A549 treated with AZD9567 at 1 μM for 4 hours (cell line): Measurements from ENCODE around the gene SLC39A2. TPM values are rescaled to one million over a fixed set of nuclear protein-coding genes. Genes with fewer than 3 reads are reported as not detected.

Experiments used
- total RNA-seq: library from RNA; stranded (reverse); fragments of 200-300 nt; extraction: Qiagen RNA extraction; gene quantifications from 5 replicates; pipeline ENCODE4 v1.2.3, GENCODE V29; 2022; ENCODE audit not compliant: insufficient read depth

Gene SLC39A2, protein sequence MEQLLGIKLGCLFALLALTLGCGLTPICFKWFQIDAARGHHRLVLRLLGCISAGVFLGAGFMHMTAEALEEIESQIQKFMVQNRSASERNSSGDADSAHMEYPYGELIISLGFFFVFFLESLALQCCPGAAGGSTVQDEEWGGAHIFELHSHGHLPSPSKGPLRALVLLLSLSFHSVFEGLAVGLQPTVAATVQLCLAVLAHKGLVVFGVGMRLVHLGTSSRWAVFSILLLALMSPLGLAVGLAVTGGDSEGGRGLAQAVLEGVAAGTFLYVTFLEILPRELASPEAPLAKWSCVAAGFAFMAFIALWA
- 0.06 to 0.08 TPM in 2 of 5 replicates, not detected in the others for total RNA-seq

GRCh38 chr14:20998674-20999366, at the start of gene SLC39A2:
Gene SLC39A2, plus strand, starts transcription at chr14:20999293. Its CDS starts 154 bp downstream, at chr14:20999447.

GRCh38 chr14:20954736-20955537, 44.2 kb upstream of the SLC39A2 start, which contains the start of gene RNASE2:
Gene RNASE2, plus strand, starts transcription at chr14:20955487. Its CDS starts 285 bp downstream, at chr14:20955772.

GRCh38 chr14:20989787-20990600, 9.1 kb upstream of the SLC39A2 start, which contains the start of gene METTL17:
Gene METTL17, plus strand, starts transcription at chr14:20989980. Its CDS starts 23 bp downstream, at chr14:20990003.

DNA sequence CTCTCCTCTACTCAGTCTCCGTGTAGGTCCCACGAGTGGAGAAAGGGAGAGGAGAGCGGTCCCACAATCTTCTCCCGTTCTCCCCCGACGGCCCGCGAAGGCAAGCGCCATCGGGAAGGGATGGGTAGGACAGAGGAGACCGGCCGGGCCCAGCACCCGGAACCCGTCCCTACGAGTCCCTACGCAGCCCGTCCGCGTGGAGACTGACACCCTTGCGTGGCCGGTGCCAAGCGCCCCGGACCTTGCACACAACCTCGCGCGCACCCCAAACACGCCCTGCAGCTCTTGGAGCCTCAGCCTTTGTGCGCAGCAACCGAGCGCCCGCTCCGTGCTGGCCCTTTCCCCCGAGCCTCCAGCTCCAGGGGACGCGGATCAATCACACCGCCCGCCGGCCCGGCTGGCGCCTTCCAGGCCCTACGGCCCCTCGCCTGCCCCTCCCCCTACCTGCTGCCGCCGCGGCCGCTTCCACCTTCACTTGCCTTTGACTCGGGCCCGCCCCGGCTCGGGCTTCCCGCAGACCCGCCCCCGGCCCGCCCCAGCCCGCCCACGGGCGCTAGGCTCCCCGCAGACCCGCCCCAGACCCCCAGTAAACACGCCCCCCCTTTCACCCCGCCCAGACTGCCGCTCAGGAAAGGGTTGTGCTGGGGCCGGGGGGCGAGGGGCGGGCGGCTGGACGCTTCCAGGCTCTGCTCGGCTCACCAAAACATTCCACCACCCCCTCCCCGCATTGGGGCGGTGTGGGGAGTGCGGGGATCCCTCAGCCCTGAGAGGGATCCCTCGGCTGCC, 25.7 kb downstream of the SLC39A2 start, which contains the start of gene NDRG2:
Gene NDRG2, minus strand, starts transcription at position 477 of the 786 bp plus-strand sequence. CDS start 1,746 bp downstream, outside the sequence.

DNA sequence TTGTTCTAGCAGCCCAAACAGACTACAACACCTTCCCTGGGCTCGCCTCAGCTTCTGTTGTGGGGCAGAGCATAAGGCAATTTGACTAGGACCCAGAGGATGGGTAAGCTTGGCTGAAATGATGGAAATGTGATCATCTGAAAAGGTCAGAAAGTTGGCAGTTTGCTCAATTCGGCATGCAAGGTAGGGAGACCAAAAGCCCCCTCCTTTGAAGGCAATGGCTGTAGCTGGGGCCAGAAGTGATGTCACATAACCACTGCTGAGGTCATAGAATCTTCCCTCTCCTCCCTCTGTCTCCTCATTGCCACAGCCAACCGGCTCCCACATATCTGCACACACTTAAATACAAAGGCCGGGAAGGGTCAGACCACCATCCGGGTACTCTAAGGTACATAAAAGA, 30.8 kb downstream of the SLC39A2 start, which contains the start of gene TPPP2:
Gene TPPP2, plus strand, starts transcription at position 301 of the 400 bp plus-strand sequence. CDS start 365 bp downstream, outside the sequence.

GRCh38 chr14:21034707-21035106, 35.6 kb downstream of the SLC39A2 start, which contains the start of gene RNASE13:
Gene RNASE13, minus strand, starts transcription at chr14:21034807. Its CDS starts 519 bp downstream, at chr14:21034288.

GRCh38 chr14:21041676-21042433, 42.8 kb downstream of the SLC39A2 start, which contains the start of gene RNASE7:
Gene RNASE7, plus strand, starts transcription at chr14:21042362. Its CDS starts 631 bp downstream, at chr14:21042993.

Other genes starting within 250 kb of the SLC39A2 start
- not detected in 5 replicates for gene EDDM3B, start 230.9 kb upstream of the SLC39A2 start, total RNA-seq
- gene RNASE6, start 218.0 kb upstream of the SLC39A2 start, total RNA-seq = not detected in 5 replicates
- 0.19 to 0.39 TPM (median 0.29 TPM) in 4 of 5 replicates, not detected in the other for gene RNASE1, start 196.4 kb upstream of the SLC39A2 start, total RNA-seq
- gene RNASE3, start 107.9 kb upstream of the SLC39A2 start, total RNA-seq = not detected in 5 replicates
- gene RNASE2, start 43.8 kb upstream of the SLC39A2 start, total RNA-seq = not detected in 5 replicates
- gene METTL17, start 9.3 kb upstream of the SLC39A2 start, total RNA-seq = 57.7 to 80.3 TPM (median 76.2 TPM) in 5 replicates
- gene NDRG2, start 25.8 kb downstream of the SLC39A2 start, total RNA-seq = 1.3 to 2.8 TPM (median 2.4 TPM) in 5 replicates
- gene TPPP2, start 30.9 kb downstream of the SLC39A2 start, total RNA-seq = not detected in 5 replicates
- gene RNASE13, start 35.5 kb downstream of the SLC39A2 start, total RNA-seq = not detected in 5 replicates
- not detected in 5 replicates for gene RNASE7, start 43.1 kb downstream of the SLC39A2 start, total RNA-seq
- gene RNASE8, start 58.5 kb downstream of the SLC39A2 start, total RNA-seq = not detected in 5 replicates
- 6.0 to 10.5 TPM (median 8.1 TPM) in 5 replicates for gene ARHGEF40, start 71.0 kb downstream of the SLC39A2 start, total RNA-seq
- gene ZNF219, start 99.4 kb downstream of the SLC39A2 start, total RNA-seq = 11.2 to 25.3 TPM (median 24.9 TPM) in 5 replicates
- 0.41 to 0.90 TPM (median 0.87 TPM) in 4 of 5 replicates, not detected in the other for gene TMEM253, start 101.8 kb downstream of the SLC39A2 start, total RNA-seq
- gene OR5AU1, start 156.8 kb downstream of the SLC39A2 start, total RNA-seq = not detected in 5 replicates